Upper lobe of right lung (tissue), 1 donor: Measurements from ENCODE around the gene KIAA0825. TPM values are rescaled to one million over a fixed set of nuclear protein-coding genes. Genes with fewer than 3 reads are reported as not detected.

Experiments
- ATAC-seq: fragments of 200-7000 bp; cut with Tn5 transposase; one replicate; pipeline ENCODE4 v1.9.1; 2020; ENCODE audit warnings: mild to moderate bottlenecking, moderate library complexity
- DNase-seq: peaks from one replicate; pipeline ENCODE4 v3.0.0-alpha.2; 2020
- H3K27ac ChIP-seq: fragments of 200-600 bp; one replicate; pipeline ENCODE4 v1.8.0; 2022
- H3K27me3 ChIP-seq: fragments of 200-600 bp; one replicate; pipeline ENCODE4 v1.8.0; 2022; ENCODE audit warnings: mild to moderate bottlenecking
- H3K36me3 ChIP-seq: fragments of 200-600 bp; one replicate; pipeline ENCODE4 v1.8.0; 2022
- H3K4me1 ChIP-seq: fragments of 200-600 bp; one replicate; pipeline ENCODE4 v1.8.0; 2022
- H3K4me3 ChIP-seq: fragments of 200-600 bp; one replicate; pipeline ENCODE4 v1.8.0; 2022; ENCODE audit warnings: mild to moderate bottlenecking
- H3K9me3 ChIP-seq: fragments of 200-600 bp; one replicate; pipeline ENCODE4 v1.8.0; 2022
- intact Hi-C: fragments of 100-400 bp; cut with DNase I; formaldehyde crosslinking; loops from one replicate; pipeline ENCODE4 v1.11.0; 2022
- total RNA-seq: library from RNA; stranded (reverse); fragmentation: NEBNext Ultra II Directional; extraction: Animal tissue kit (Norgen Biotek cat#: 25700); gene quantifications from one replicate; pipeline ENCODE4 v1.2.1, GENCODE V29; 2021
- TF ChIP-seq, protein P1 (sequence below): fragments of 200-600 bp; IDR thresholded peaks from one replicate; pipeline ENCODE4 v1.8.0; 2022; ENCODE audit warnings: antibody characterized with exemption
- donor health status: DM: no; HTN: yes; CAD: no; lungs with severe emphysema.

KIAA0825 gene
- total RNA-seq, 1 donor from 2014 or later = 4.4 TPM

DNA sequence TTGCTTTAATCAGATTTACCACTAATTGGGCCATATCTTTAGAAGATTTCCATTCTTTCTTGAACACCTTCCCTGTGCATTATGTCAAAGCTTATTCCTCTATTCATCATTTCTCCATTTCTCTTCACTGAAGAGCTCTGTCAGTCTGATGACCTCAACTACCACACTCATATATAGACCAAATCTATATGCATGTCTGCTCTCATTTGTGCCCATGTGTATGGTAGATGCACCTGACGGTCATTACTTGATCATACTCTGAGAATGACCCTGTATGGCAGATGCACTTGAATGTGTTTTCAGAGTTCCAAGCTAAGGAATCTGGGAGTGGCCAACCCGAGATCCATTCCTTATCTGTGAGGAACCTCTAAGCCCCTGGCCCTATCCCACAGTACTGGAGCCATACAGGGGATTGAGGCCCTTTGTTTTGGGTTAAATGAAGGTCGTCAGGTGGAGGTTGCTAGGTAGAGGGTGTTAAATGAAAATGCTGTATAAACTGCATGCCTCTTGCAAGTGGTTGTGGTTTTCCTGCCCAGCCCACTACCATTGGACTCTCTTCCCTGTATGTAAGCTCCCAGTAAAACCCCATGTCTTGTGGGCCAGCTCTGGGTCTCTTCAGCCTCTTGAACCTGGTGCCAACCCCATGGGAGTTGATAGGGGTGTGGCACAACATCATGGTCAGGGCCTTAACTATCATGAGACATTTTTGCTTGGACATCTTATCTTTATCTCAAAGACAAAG is 229.5 kb downstream of the KIAA0825 start:
- Histone ChIP-seq H3K4me3 (no peak overlapping the region), H3K27me3 (no peaks in the 10 kb centered on the region), H3K9me3 (no peaks in the 10 kb centered on the region), H3K36me3 (no peaks in the 10 kb centered on the region), H3K4me1 (no peaks in the 10 kb centered on the region), H3K27ac (no peak overlapping the region)
- no peak for ATAC-seq
- intact Hi-C loops = no loop called here
- TF ChIP-seq, protein P1, sequence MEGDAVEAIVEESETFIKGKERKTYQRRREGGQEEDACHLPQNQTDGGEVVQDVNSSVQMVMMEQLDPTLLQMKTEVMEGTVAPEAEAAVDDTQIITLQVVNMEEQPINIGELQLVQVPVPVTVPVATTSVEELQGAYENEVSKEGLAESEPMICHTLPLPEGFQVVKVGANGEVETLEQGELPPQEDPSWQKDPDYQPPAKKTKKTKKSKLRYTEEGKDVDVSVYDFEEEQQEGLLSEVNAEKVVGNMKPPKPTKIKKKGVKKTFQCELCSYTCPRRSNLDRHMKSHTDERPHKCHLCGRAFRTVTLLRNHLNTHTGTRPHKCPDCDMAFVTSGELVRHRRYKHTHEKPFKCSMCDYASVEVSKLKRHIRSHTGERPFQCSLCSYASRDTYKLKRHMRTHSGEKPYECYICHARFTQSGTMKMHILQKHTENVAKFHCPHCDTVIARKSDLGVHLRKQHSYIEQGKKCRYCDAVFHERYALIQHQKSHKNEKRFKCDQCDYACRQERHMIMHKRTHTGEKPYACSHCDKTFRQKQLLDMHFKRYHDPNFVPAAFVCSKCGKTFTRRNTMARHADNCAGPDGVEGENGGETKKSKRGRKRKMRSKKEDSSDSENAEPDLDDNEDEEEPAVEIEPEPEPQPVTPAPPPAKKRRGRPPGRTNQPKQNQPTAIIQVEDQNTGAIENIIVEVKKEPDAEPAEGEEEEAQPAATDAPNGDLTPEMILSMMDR = no peak
- DNase-seq = no peak

DNA sequence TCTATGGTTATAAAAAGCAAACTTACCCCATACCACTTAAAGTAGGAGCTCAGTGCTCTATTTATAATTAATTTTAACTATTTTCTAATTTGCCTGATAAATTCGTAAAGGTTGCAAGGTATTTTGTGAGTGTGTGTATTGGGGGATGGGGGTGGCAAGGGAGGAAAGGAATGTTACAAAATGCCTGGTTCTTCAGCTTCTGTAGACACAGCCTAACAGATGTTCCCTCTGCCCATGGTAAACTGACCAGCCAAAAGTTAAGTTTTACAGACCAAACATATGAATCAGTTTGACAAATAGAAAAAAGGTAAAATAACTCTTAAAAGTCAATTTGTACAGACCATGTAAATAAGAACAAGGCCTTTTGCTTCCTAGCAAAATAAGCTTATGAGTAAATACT is 232.6 kb downstream of the KIAA0825 start:
- DNase-seq (no peak), ATAC-seq (no peak)
- intact Hi-C loops = no loop called here
- Histone ChIP-seq H3K4me1 (no peaks in the 10 kb centered on the region), H3K36me3 (no peaks in the 10 kb centered on the region), H3K4me3 (no peak overlapping the region), H3K9me3 (no peaks in the 10 kb centered on the region), H3K27ac (no peak overlapping the region), H3K27me3 (no peaks in the 10 kb centered on the region)
- TF ChIP-seq, protein P1 = no peak

DNA sequence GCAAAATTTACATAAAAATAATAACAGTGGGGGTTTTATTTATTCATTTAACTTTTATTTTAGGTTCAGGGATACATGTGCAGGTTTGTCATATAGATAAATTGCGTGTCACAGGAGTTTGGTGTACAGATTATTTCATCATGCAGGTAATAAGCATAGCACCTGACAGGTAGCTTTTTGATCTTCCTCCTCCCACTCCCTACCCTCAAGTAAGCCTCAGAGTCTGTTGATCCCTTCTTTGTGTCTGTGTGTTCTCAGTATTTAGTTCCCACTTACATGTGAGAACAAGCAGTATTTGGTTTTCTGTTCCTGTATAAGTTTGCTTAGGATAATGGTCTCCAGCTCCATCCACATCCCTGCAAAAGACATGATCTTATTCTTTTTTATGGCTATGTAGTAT is 240.3 kb downstream of the KIAA0825 start:
- intact Hi-C loops = no loop called here
- H3K27me3 ChIP-seq = no peaks in the 10 kb centered on the region
- H3K9me3 ChIP-seq = no peaks in the 10 kb centered on the region
- no peak overlapping the region for H3K27ac ChIP-seq
- DNase-seq (no peak), ATAC-seq (no peak)
- H3K36me3 ChIP-seq = no peaks in the 10 kb centered on the region
- TF ChIP-seq, protein P1 = no peak
- H3K4me3 ChIP-seq = no peak overlapping the region
- no peaks in the 10 kb centered on the region for H3K4me1 ChIP-seq

DNA sequence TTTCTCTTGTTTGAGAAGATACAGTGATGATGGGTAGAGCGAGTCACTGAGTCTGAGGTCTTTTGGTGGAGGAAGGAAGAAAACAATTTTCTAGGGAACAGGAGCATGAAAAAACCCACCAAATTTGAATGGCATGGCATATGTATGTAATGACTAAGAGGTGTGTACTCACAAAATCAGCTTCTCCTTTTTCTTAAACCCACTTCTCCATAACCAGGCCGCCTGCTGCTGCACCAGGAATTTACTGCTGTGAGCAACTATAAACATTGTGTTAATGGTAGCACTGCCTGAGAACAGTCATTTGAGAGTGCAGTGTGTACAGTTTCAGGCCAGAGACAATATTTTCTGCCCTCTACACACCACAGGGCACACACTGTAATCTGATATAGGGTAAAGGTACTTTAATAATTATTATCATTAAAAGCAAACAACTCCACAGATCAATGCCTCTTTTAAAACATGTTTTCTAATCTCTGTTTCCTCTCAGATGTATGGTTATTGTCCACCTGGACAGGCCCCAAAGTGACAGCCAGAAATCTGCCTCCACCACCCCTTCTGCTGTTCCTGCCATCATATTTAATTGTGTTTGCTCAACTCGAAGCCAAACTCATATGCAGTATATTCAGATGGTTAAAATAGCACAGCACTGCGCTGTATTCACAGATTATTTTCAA is 241.6 kb downstream of the KIAA0825 start:
- H3K27me3 ChIP-seq = no peaks in the 10 kb centered on the region
- peak; percentile 76 for ATAC-seq

DNA sequence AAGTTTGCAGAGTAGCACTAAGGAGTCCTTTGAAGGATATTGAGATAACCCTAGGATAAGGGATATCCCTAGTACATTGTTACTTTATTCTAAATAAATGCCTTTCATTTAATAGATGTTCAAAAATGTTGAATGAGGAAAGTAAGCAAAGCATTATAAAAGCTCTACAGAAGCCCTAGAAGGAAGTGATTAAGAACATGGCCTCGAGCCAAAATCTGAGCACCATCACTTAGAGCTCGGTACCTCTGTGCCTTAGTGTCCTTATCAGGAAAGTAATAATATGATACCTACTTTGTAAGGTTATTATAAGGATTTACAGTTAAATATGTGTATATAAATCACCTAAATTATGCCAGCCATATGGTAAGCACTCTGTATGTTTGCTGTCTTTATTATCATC is 242.6 kb downstream of the KIAA0825 start:
- H3K9me3 ChIP-seq = no peaks in the 10 kb centered on the region
- ATAC-seq (no peak), DNase-seq (no peak)
- TF ChIP-seq, protein P1 = no peak
- no peaks in the 10 kb centered on the region for H3K4me1 ChIP-seq
- H3K4me3 ChIP-seq = no peak overlapping the region
- no peaks in the 10 kb centered on the region for H3K36me3 ChIP-seq
- H3K27me3 ChIP-seq = no peaks in the 10 kb centered on the region
- H3K27ac ChIP-seq = no peak overlapping the region
- intact Hi-C loops = no loop called here

More for the DNA sequence above, 241.6 kb downstream of the KIAA0825 start:
- Histone ChIP-seq H3K4me1 (no peaks in the 10 kb centered on the region), H3K36me3 (no peaks in the 10 kb centered on the region), H3K9me3 (no peaks in the 10 kb centered on the region), H3K4me3 (no peak overlapping the region), H3K27ac (no peak overlapping the region)
- intact Hi-C loops = no loop called here
- TF ChIP-seq, protein P1 = no peak
- DNase-seq = no peak
